Progenitor cell of endocrine pancreas (in vitro differentiated cells): ENCODE measurements around the gene RAB40B. TPM values are rescaled to one million over a fixed set of nuclear protein-coding genes. Genes with fewer than 3 reads are reported as not detected.
"Not testable (repeated sequence)": the region's sequence is repeated elsewhere in the genome, so short reads cannot be mapped to it uniquely, and the experiment has no call there.

Experiments
- DNase-seq: peaks from one replicate; pipeline ENCODE4 v3.0.0; 2021; ENCODE audit warnings: low spot score; ENCODE audit not compliant: unreplicated experiment
- H3K27ac Mint-ChIP-seq: 2 replicates; pipeline ENCODE4 v1.8.0; 2021; ENCODE audit warnings: mild to moderate bottlenecking, moderate library complexity, mixed read lengths
- H3K27me3 Mint-ChIP-seq: 2 replicates; pipeline ENCODE4 v1.8.0; 2021; ENCODE audit warnings: mixed read lengths
- H3K36me3 Mint-ChIP-seq: 2 replicates; pipeline ENCODE4 v1.8.0; 2022; ENCODE audit warnings: mixed read lengths; ENCODE audit not compliant: insufficient read depth
- H3K4me1 Mint-ChIP-seq: 2 replicates; pipeline ENCODE4 v1.8.0; 2021; ENCODE audit warnings: low read depth, mixed read lengths
- H3K4me3 Mint-ChIP-seq: 2 replicates; pipeline ENCODE4 v1.8.0; 2021; ENCODE audit warnings: low read depth, mild to moderate bottlenecking, moderate library complexity, mixed read lengths
- H3K9me3 Mint-ChIP-seq: 2 replicates; pipeline ENCODE4 v1.8.0; 2021; ENCODE audit warnings: low read depth, mixed read lengths
- total RNA-seq: library from RNA; stranded (reverse); gene quantifications from 2 replicates; pipeline ENCODE4 v1.2.1, GENCODE V29; 2021
- TF ChIP-seq, protein P1 (sequence below): fragments of 200-600 bp; sonication (generic); IDR thresholded peaks from one replicate; pipeline ENCODE4 v1.5.0; 2021; ENCODE audit warnings: antibody characterized with exemption, mild to moderate bottlenecking; ENCODE audit not compliant: unreplicated experiment

The RAB40B gene
- total RNA-seq, 1 donor from 2014 or later = 13.3 TPM

DNA sequence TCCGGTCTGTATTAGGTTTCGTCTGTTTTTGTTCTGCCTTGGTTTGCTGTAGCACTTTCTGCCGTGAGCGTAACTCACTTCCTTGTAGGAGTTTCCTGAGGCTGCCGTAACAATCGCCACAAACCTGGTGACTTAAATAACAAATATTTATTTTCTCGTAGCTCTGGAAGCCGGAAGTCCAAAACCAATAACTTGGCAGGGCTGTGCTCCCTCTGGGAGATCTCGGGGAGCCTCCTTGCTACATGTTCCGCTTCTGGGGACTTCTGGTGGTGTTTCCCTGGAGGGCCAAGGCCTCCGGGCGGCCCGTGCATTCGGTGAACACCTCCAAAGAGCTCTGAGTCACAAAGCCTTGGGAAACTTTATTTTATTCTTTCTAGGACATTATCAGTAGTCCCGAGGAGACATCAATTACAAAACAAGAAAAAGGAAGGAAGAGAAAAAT, 43.4 kb downstream of the RAB40B start:
- H3K27ac Mint-ChIP-seq = peak overlapping the region; percentile 85
- TF ChIP-seq, protein P1, sequence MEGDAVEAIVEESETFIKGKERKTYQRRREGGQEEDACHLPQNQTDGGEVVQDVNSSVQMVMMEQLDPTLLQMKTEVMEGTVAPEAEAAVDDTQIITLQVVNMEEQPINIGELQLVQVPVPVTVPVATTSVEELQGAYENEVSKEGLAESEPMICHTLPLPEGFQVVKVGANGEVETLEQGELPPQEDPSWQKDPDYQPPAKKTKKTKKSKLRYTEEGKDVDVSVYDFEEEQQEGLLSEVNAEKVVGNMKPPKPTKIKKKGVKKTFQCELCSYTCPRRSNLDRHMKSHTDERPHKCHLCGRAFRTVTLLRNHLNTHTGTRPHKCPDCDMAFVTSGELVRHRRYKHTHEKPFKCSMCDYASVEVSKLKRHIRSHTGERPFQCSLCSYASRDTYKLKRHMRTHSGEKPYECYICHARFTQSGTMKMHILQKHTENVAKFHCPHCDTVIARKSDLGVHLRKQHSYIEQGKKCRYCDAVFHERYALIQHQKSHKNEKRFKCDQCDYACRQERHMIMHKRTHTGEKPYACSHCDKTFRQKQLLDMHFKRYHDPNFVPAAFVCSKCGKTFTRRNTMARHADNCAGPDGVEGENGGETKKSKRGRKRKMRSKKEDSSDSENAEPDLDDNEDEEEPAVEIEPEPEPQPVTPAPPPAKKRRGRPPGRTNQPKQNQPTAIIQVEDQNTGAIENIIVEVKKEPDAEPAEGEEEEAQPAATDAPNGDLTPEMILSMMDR = no peak
- peaks cover 10% of the 10 kb centered on the region for H3K4me1 Mint-ChIP-seq
- peaks cover 5% of the 10 kb centered on the region for H3K9me3 Mint-ChIP-seq
- peaks cover 18% of the 10 kb centered on the region for H3K36me3 Mint-ChIP-seq
- H3K4me3 Mint-ChIP-seq = no peak overlapping the region
- DNase-seq = no peak
- H3K27me3 Mint-ChIP-seq = no peaks in the 10 kb centered on the region

DNA sequence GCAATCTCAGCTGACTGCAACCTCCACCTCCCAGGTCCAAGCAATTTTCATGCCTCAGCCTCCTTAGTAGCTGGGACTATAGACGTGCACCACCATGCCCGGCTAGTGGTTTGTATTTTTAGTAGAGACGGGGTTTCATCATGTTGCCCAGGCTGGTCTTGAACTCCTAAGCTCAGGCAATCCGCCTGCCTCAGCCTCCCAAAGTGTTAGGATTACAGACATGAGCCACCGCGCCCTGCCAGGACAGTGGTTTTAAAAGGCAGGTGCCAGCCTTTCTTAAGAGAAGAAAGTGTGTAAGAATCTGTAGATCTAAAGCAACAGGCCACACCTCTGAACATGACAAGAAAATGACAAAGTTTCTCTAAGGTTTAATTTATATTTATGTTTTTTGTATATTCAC, 43.9 kb downstream of the RAB40B start:
- not testable (repeated sequence) for DNase-seq, H3K4me1 Mint-ChIP-seq, H3K27me3 Mint-ChIP-seq, H3K4me3 Mint-ChIP-seq, H3K9me3 Mint-ChIP-seq
- peaks cover 14% of the 10 kb centered on the region for H3K36me3 Mint-ChIP-seq
- H3K27ac Mint-ChIP-seq = peak overlapping the region; percentile 85

DNA sequence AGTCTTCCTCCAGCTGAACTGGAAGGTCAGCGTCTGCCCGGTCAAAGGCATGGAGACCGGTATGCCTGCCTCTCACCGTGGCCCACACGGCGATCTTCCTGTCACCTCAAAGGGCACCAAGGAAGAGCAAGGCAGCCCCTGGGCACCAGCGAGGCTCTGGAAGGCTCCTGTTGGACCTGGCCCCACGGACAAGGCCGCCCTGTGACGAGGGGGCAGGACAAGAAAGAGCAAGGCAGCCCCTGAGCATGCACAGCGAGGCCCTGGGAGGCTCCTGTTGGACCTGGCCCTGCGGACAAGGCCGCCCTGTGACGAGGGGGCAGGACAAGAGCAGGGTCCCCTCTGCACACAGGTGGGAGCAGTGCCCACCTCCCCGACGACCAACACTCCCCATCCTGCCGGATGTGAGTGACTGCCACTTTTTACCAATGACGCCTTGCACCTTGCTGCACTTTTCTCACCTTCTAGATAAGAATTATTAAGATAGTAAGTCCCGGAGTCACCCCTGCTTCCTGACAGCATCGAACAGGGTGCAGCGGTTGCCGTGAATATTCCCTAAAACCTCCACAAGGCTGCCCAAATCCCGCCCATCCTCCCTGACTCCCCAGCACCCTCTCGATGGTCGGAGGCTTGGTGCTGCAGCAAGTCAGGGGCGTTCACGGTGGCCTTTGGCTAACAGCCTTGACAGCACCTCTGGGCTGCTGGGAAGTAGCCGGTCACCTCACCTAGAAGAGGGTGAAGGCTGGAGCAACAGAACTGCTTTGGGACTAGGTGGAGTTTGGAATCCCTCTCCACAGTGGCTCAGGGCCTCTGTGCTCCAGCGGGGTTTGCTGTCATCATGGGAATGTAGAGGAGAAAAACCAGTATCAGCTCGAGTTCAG, 44.6 kb downstream of the RAB40B start:
- Mint-ChIP-seq H3K4me1 (peaks cover 10% of the 10 kb centered on the region), H3K36me3 (peaks cover 10% of the 10 kb centered on the region), H3K9me3 (no peaks in the 10 kb centered on the region), H3K27ac (peak overlapping the region; percentile 85), H3K27me3 (no peaks in the 10 kb centered on the region), H3K4me3 (no peak overlapping the region)
- no peak for DNase-seq
- TF ChIP-seq, protein P1 = no peak

DNA sequence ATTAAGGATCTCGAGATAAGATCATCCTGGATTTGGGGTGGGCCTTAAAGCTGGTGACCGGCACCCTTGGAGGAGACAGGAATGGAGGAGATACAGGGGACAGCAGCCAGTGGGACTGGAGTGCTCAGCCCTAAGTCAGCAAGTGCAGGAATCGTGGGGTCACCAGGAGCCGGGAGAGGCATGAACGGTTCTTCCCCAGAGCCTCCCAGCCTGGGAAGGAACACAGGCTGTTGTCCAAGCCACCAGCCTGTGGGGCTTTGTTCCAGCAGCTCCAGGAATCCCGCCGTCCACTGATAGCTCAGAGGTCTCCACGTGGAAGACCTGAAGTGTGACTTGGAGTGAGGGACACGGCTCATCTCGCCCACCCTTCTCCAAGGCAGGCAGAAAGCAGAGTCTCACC, 47.8 kb downstream of the RAB40B start:
- Mint-ChIP-seq H3K4me3 (no peak overlapping the region), H3K27ac (no peak overlapping the region), H3K27me3 (no peaks in the 10 kb centered on the region), H3K36me3 (no peaks in the 10 kb centered on the region), H3K4me1 (peaks cover 20% of the 10 kb centered on the region), H3K9me3 (no peaks in the 10 kb centered on the region)
- DNase-seq = no peak
- TF ChIP-seq, protein P1 = no peak

DNA sequence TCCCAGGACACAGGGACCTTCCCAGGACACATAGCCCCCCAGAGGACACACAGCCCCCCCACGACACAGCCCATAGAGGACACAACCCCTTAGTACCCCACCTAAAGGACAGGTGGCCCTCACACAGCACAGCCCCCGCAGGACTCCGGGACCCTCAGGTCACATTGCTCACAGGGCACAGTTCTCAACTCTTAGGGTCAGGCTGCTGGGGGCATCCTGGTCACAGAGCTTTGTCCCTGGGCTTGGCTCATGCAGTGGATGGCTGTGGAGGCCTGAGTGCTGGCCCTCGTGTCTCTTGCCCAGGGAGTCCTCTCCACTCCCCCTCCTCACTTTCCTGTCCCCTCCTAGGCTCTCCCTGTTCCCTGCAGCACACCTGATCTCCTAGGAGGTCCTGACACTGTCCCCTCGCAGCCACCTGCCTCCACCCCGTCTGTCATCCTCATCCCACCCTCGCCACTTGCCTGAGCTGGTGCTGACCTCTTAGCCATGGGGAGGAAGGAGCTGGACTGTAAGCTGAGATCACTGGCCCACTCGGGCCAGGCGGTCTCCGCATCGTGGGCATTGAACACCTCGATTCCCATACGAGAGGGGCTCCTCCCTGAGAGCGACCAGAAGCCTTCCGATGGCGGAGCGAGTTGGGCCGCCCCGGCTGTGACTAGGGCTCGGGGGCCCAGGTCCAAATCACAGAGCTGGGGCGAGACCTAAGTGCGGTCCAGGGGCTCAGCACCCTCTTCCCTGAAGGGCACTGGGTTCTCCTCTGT, 48.8 kb downstream of the RAB40B start:
- no peaks in the 10 kb centered on the region for H3K36me3 Mint-ChIP-seq
- H3K4me3 Mint-ChIP-seq = peak overlapping the region; percentile 47
- no peak for DNase-seq
- peaks cover 15% of the 10 kb centered on the region for H3K4me1 Mint-ChIP-seq
- TF ChIP-seq, protein P1 = no peak
- peak overlapping the region; percentile 43 for H3K27ac Mint-ChIP-seq
- no peaks in the 10 kb centered on the region for H3K9me3 Mint-ChIP-seq
- H3K27me3 Mint-ChIP-seq = no peaks in the 10 kb centered on the region
